Gastroesophageal sphincter (tissue), 4 donors: ENCODE measurements around the gene MZF1. TPM values are rescaled to one million over a fixed set of nuclear protein-coding genes. Genes with fewer than 3 reads are reported as not detected.
"Not testable (repeated sequence)": the region's sequence is repeated elsewhere in the genome, so short reads cannot be mapped to it uniquely, and the experiment has no call there.

Experiments used
- ATAC-seq: fragments of 150-250 bp; one replicate; pipeline ENCODE4 v1.9.1; 2016; ENCODE audit warnings: mild to moderate bottlenecking, moderate library complexity
- H3K27ac ChIP-seq, 4 donors: fragments of 200-600 bp; sonication (generic) in 3 of 4; 1 replicate in 3 of 4; 2 replicates in 1 of 4; pipeline ENCODE4 v1.5.1; 2016 to 2019
- H3K27me3 ChIP-seq: fragments of 200-600 bp; sonication (generic); one replicate; pipeline ENCODE4 v1.5.1; 2019
- H3K36me3 ChIP-seq, 2 donors: fragments of 200-600 bp; sonication (generic); one replicate each; pipeline ENCODE4 v1.5.1; 2019; ENCODE audit warnings: control low read depth in 1 of 2
- H3K4me1 ChIP-seq, 3 donors: fragments of 200-600 bp; sonication (generic); 1 replicate in 2 of 3; 2 replicates in 1 of 3; pipeline ENCODE4 v1.5.1; 2016 to 2019; ENCODE audit warnings: control low read depth in 2 of 3
- H3K4me3 ChIP-seq, 2 donors: fragments of 200-600 bp; sonication (generic); one replicate each; pipeline ENCODE4 v1.5.1; 2019; ENCODE audit warnings: mild to moderate bottlenecking in 1 of 2, moderate library complexity in 1 of 2
- H3K9me3 ChIP-seq, 3 donors: fragments of 200-600 bp; sonication (generic); one replicate each; pipeline ENCODE4 v1.5.1; 2017 to 2019; ENCODE audit warnings: control low read depth in 2 of 3
- EP300 ChIP-seq: sonication (generic); formaldehyde crosslinking; IDR thresholded peaks from one replicate; pipeline ENCODE4 v1.6.1; 2017; ENCODE audit warnings: antibody characterized with exemption, mild to moderate bottlenecking
- POLR2A ChIP-seq, 2 donors: fragments of 450-650 bp; IDR thresholded peaks; one replicate each; pipeline ENCODE4 v1.6.1; 2017; ENCODE audit warnings: antibody characterized with exemption in 2 of 2, mild to moderate bottlenecking in 2 of 2, moderate library complexity in 1 of 2
- POLR2AphosphoS5 ChIP-seq: sonication (generic); formaldehyde crosslinking; IDR thresholded peaks from one replicate; pipeline ENCODE4 v1.6.1; 2017; ENCODE audit warnings: antibody characterized with exemption
- WGBS, 2 donors: methylation state at CpG; one replicate each; pipeline ENCODE4 v1.1.5; 2018; ENCODE audit warnings: low coverage in 1 of 2; 5-methylcytosine and 5-hydroxymethylcytosine counted together
- total RNA-seq, 4 donors: library from RNA; depleted of rRNA; stranded (reverse); fragments of >200 nt; gene quantifications; one replicate each; pipeline ENCODE4 v1.1.0, GENCODE V29; 2016
- TF ChIP-seq, protein P1 (sequence below), 4 experiments: fragments of 200-600 bp in 2 of 4; fragments of 450-650 bp in 2 of 4; sonication (generic) in 1 of 4; IDR thresholded peaks; one replicate each; pipeline ENCODE4 v1.5.1; 2017 to 2019; ENCODE audit warnings: antibody characterized with exemption in 4 of 4, mild to moderate bottlenecking in 2 of 4, moderate library complexity in 2 of 4

The MZF1 gene
- total RNA-seq, 4 donors from 2014 or later: 13.4 to 43.7 (median 22.4) TPM

DNA sequence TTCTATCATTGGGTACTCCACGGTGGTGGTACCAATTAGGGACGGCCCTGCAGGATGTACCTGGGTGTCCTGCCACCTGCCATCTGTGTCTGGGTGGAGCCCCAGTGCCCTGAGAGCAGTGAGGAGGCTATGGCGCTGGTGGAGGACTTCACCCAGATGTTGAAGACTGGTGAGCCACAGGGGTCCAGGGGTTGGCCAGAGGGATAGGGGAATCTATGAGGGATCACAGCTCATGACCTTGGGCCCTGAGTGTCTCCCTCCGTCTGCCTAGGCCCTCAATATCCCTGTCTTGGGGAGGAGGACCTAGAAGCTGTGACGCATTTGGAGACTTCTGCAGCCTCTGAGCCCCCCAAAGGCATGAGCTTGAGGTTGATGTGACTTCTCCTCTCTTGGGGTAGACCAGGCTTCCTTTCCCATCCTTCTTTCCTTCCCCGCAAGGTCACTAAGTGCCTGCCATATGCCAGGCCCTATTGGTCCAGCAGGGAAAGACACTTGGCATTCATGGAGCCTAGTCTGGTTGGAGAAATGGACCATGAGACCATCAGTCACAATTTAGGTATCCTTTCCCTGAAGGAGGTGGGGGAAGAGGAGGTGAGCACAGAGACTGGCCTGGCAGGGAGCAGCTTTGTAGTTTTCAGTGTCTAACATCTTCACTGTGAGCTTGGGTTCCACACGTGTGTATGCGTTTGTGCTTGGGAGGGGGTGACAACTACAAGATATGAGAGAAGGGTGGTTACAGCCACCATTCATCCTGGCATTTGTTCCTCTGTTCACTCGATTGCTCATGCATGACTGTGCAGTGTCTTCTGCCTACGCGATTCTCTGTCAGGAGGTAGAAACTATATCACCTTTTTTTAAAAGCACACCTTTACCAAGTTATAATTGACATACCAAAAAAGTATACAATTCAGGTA, 5.1 kb upstream of the MZF1 start:
- Histone ChIP-seq H3K4me1 (peaks cover 0 to 70% (median 20%) of the 10 kb centered on the region in 3 donors), H3K4me3 (no peak overlapping the region), H3K9me3 (no peaks in the 10 kb centered on the region), H3K27ac (peak overlapping the region in 1 of 4 donors; percentile 16), H3K27me3 (no peaks in the 10 kb centered on the region), H3K36me3 (peaks cover 0 to 24% of the 10 kb centered on the region in 2 donors)
- 73 to 97% methylated on average over 5 to 7 of the region's 11 CpGs for WGBS, 2 donors
- no peak for ATAC-seq
- TF ChIP-seq, protein P1, sequence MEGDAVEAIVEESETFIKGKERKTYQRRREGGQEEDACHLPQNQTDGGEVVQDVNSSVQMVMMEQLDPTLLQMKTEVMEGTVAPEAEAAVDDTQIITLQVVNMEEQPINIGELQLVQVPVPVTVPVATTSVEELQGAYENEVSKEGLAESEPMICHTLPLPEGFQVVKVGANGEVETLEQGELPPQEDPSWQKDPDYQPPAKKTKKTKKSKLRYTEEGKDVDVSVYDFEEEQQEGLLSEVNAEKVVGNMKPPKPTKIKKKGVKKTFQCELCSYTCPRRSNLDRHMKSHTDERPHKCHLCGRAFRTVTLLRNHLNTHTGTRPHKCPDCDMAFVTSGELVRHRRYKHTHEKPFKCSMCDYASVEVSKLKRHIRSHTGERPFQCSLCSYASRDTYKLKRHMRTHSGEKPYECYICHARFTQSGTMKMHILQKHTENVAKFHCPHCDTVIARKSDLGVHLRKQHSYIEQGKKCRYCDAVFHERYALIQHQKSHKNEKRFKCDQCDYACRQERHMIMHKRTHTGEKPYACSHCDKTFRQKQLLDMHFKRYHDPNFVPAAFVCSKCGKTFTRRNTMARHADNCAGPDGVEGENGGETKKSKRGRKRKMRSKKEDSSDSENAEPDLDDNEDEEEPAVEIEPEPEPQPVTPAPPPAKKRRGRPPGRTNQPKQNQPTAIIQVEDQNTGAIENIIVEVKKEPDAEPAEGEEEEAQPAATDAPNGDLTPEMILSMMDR (IDR thresholded peaks at IDR 0.05): no peak
- TF ChIP-seq EP300 (no peak), POLR2A (IDR thresholded peaks at IDR 0.05) (no peak), POLR2AphosphoS5 (no peak)

DNA sequence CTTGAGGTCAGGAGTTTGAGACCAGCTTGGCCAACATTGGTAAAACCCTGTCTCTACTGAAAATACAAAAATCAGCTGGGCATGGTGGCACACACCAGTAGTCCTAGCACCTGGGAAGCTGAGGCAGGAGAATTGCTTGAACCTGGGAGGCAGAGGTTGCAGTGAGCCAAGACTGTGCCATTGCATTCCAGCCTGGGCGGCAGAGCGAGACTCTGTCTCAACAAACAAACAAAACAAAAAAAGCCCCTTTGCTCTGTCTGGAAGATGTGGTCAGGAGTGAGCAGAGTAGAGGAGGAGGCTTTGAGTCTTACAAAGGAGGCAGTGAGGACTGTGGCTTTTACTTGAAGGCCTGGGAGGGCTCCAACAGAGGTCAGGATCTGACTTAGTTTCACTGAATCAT, 4.4 kb upstream of the MZF1 start:
- peaks cover 0 to 71% (median 20%) of the 10 kb centered on the region in 3 donors for H3K4me1 ChIP-seq
- H3K27me3 ChIP-seq: not testable (repeated sequence)
- 94% methylated on average over 2 of the region's 2 CpGs; no CpG with 5 or more reads in 1 of the 2 donors for WGBS, 2 donors

DNA sequence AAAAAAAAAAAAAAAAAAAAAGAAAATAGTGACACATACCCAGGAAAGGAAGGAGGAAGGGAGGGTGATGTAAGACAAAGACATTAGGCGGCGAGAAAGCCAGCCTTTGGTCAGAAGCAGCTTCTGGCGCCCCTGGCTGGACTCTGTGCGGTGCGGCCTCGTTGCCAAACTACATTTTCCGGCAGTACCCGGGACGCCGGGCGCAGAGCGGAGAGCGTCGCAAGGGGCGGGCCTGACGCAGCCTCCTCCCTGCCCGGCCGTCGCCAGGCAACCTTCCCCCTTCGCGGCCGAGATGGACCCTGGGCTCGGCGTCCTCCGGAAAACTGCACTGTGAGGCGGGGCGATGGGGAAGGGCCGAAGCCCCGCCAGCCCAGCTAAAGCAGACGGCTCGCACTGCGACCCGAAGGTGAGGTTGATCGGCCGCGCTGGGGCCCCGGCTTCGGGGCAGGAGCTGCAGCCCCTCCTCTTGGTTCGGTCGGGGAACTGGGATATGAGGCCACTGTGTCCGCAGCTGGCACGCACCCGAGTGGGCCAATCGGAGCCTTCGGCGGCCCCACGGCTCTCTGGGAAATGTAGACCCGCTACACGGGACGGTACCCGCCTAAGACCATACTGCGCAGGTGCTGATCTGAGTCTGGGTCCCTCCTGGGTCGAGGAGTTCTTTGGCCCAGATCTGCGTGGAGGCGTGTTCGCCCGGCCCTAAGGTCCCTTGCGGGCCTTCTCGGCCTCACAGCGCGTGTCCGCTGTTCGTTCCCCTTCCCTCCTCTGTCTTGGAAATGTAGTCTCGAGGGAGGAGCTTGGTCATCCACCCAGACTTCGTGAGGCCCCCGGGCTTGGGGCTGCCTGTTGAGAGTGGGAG, 2.3 kb upstream of the MZF1 start:
- peak overlapping the region; percentile 73 to 99 (median 92) for H3K27ac ChIP-seq
- H3K9me3 ChIP-seq: no peaks in the 10 kb centered on the region
- TF ChIP-seq, protein P1 (IDR thresholded peaks at IDR 0.05): peak in 1 of 4 experiments; percentile 10
- TF ChIP-seq POLR2A (IDR thresholded peaks at IDR 0.05): peak; percentile 45 to 48
- TF ChIP-seq EP300: no peak
- TF ChIP-seq POLR2AphosphoS5: peak; percentile 54
- peaks cover 0 to 14% of the 10 kb centered on the region in 2 donors for H3K36me3 ChIP-seq
- H3K4me1 ChIP-seq: peaks cover 0 to 68% (median 16%) of the 10 kb centered on the region in 3 donors
- peak overlapping the region; percentile 67 to 83 for H3K4me3 ChIP-seq
- 0% methylated on average over 5 to 18 of the region's 66 CpGs for WGBS, 2 donors
- H3K27me3 ChIP-seq: no peaks in the 10 kb centered on the region
- peak; percentile 70 for ATAC-seq

More for the DNA sequence above, 4.4 kb upstream of the MZF1 start:
- not testable (repeated sequence) for ATAC-seq, H3K9me3 ChIP-seq, H3K4me3 ChIP-seq
- peak overlapping the region in 2 of 4 donors; percentile 16 to 29 for H3K27ac ChIP-seq
- H3K36me3 ChIP-seq: peaks cover 0 to 17% of the 10 kb centered on the region in 2 donors

DNA sequence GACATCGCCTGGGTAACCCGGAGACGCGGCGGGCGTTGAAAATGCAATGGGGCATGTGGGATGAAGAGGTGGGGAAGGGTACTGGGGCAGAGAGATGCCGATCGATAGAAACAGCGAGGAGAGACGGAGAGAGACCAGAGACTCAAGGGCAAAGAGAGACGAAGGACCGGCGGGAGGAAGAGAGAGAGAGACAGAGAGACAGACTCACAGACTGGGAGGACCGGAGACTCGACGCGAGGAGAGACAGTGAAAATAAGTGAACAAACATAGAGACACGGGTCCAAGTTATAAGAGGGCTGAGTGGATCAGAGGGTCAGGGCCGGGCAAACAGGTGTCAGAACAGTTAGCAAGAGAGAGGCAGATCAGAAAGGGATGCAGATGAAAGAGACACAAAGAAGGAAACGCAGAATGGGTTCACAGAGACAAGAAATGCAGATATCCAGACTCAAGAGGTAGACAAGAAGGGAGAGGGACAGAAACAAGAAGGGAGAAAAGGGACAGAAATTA, 576 bp upstream of the MZF1 start:
- no peaks in the 10 kb centered on the region for H3K27me3 ChIP-seq
- peaks cover 0 to 58% (median 16%) of the 10 kb centered on the region in 3 donors for H3K4me1 ChIP-seq
- no peak for TF ChIP-seq POLR2A (IDR thresholded peaks at IDR 0.05)
- TF ChIP-seq EP300: no peak
- no peak for TF ChIP-seq POLR2AphosphoS5
- TF ChIP-seq, protein P1 (IDR thresholded peaks at IDR 0.05): no peak
- H3K9me3 ChIP-seq: no peaks in the 10 kb centered on the region
- 1 to 2% methylated on average over 14 to 18 of the region's 20 CpGs for WGBS, 2 donors
- H3K27ac ChIP-seq: peak overlapping the region; percentile 87 to 99 (median 94)
- ATAC-seq: no peak
- H3K4me3 ChIP-seq: peak overlapping the region; percentile 57 to 78
- peaks cover 0 to 31% of the 10 kb centered on the region in 2 donors for H3K36me3 ChIP-seq
